GM21390 (cell line): Measurements from ENCODE around the gene WEE1.
"Not testable (repeated sequence)": the region's sequence is repeated elsewhere in the genome, so short reads cannot be mapped to it uniquely, and the experiment has no call there.

Source experiments
- ATAC-seq: cut with Tn5 transposase; IDR thresholded peaks from one replicate; pipeline ENCODE4 v1.9.1; 2021; ENCODE audit not compliant: unreplicated experiment

Gene WEE1

GRCh38 chr11:9573052-9573774 lies at the start of gene WEE1:
Gene WEE1 (plus strand): TSS chr11:9573670. CDS start chr11:9573934, 264 bp downstream.
- ATAC-seq: peak; percentile 79

DNA sequence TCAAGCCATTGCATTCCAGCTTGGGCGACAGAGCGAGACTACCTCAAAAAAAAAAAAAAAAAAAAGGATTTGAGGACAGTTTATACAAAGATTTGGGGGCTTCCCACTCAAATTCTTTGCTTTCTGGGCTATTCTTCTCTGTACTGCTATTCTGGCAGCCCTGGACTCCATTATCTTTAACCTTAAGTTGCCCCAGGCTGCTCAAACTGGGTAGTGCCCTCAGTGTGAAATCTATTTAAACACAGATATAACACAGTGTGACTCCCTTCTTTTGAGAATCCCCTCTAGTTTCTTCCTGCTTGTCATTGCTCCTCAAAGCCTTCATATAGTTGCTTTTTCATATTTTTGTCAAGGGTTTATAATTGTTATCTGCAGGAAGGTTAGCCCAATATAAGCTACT lies 49.5 kb upstream of the WEE1 start:
- no peak for ATAC-seq

DNA sequence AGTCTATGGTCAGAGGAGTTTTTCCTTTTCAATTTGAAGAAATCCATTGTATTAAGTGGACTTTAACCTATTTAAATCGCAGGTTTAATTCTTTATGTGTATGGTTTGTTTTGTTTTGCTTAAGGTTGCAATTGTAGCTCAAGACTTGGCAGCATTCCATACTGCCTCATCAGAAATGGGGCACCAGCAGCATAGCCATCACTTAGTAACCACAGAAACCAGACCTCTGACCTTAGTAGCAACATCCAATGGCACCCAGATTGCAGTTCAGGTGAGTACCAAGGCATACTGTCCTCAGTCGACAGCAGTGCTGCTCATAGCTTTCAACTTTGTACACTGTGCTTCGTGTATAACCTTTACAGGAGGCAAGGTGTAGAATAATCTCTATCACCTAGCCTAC lies 48.4 kb upstream of the WEE1 start:
- ATAC-seq: no peak

GRCh38 chr11:9527481-9528135 lies 45.9 kb upstream of the WEE1 start:
- ATAC-seq: no peak

- ATAC-seq: no peak
Observed at GRCh38 chr11:9528136-9528501, 45.4 kb upstream of the WEE1 start.

DNA sequence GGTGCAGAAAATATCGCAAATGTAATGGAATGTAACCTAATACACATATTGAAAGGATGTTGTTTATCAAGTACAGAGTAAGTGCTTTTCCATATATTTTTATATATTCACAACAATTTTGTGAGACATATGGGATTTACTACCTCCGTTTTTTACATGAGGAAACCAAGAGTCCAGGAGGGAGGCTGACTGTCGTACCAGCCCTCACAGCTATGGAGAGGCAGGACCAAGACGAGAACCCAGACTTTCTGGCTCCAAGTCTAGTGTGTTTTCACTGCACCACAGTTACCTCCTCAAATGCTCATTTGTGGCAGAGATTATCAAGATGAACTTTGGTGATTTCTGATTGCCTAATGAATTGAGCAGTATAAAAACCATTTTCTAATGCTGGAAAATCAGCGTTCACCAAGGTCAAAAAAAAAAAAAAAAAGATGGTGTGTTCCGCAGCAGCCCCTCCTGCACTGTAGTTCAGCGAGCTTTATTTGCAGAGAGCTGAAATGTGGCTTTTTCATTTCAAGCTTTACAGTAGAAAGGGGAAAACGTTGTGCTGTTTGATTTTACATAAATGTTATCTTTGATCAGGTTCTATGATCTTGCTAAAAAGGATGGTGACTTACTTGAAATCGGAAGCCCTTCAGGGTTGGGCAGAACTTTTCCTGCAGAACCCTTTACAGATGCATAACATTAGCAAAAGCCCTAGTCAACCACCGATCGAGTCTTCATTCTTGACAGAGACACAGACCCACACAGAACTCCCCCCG lies 44.7 kb upstream of the WEE1 start:
- no peak for ATAC-seq

GRCh38 chr11:9529334-9529650 lies 44.2 kb upstream of the WEE1 start:
- no peak for ATAC-seq

DNA sequence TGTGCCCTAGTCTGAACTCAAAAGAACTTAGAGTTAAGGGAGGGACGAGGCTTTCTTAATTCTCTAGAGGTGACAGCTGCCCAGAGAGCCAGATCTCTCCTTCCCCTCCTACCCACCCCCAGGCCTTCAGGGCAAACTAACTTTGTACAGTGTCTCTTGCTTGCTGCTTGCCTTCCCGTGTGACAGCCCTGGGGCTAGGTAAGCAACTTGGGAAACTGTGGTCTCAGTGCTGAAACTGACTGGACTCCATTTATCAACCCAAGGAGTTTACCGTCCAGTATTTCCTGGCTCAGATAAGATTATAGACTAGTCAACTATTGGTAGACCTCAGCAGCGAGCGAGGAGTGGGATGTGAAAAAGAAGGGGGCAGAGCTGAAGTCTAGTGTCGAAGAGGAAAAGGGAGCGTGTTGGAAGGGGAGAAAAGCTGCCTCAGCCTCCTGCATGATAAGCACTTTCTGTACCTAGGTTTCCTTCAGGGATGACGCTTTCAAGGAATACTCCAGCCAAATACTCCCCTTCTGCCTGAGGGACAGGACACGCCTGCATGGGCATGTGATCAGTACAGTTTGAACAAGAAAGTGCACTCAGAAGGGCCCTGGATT lies 43.3 kb upstream of the WEE1 start:
- ATAC-seq: no peak

- no peak for ATAC-seq
Observed at GRCh38 chr11:9530901-9531625, 42.4 kb upstream of the WEE1 start.

DNA sequence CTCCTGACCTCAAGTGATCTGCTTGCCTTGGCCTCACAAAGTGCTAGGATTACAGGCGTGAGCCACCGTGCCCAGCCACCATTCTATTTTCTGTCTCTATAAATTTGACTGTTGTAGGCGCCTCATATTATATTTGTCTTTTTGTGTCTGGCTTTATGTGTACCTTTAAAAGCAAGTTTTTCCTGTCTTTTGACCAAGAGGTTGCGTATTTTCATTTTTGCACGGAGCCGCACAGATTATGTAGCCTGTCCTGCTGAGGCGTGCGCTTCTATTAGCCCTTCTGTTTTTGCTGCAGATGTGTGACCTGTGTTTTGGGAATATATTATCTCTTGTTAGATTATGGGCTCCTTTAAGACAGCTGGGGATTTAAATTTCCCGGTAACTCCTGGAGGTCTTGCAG lies 40.4 kb upstream of the WEE1 start:
- no peak for ATAC-seq

GRCh38 chr11:9533736-9534473 lies 39.6 kb upstream of the WEE1 start:
- ATAC-seq: no peak

DNA sequence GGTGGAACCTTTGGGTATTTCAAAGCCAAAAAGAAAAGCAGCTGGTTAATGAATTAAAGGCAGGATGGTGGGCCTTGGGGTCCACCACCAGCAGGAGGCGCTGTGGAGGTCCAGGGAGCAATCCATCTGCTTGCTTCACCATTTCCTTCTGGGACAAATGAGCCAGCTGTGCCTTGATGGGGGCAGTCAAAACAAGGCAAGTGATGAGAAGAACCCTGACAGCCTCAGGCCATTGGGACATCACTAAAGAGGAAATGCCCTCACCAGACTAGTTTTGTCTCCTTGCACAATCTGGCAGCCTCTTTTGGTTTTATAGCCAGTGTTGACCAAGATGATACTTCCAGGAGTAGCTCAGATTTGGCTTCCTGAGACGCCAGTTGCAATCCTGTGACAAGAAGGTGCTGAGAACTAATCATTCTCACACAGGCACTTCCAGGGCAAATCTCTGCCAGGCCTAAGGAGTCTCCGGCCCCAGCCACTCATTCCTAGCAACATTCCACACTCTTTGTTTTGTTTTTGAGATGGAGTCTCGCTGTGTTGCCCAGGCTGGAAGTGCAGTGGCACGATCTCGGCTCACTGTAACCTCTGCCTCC lies 38.2 kb upstream of the WEE1 start:
- ATAC-seq: no peak

GRCh38 chr11:9538548-9538947 lies 34.9 kb upstream of the WEE1 start:
- no peak for ATAC-seq

GRCh38 chr11:9549216-9549615 lies 24.3 kb upstream of the WEE1 start:
- ATAC-seq: not testable (repeated sequence)

DNA sequence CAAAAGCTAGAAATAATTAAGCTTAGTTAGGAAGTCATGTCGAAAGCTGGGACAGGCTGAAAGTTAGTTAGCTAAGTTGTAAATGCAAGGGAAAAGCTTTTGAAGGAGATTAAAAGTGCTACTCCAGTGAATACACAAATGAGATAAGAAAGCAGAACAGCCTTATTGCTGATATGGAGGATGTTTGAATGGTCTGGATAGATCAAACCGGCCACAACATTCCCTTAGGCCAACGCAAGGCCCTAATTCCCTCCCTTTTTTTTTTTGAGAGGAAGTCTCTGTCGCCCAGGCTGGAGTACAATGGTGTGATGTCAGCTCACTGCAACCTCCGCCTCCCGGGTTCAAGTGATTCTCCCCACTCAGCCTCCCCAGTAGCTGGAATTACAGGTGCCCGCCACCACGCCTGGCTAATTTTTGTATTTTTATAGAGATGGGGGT lies 23.3 kb upstream of the WEE1 start:
- no peak for ATAC-seq

DNA sequence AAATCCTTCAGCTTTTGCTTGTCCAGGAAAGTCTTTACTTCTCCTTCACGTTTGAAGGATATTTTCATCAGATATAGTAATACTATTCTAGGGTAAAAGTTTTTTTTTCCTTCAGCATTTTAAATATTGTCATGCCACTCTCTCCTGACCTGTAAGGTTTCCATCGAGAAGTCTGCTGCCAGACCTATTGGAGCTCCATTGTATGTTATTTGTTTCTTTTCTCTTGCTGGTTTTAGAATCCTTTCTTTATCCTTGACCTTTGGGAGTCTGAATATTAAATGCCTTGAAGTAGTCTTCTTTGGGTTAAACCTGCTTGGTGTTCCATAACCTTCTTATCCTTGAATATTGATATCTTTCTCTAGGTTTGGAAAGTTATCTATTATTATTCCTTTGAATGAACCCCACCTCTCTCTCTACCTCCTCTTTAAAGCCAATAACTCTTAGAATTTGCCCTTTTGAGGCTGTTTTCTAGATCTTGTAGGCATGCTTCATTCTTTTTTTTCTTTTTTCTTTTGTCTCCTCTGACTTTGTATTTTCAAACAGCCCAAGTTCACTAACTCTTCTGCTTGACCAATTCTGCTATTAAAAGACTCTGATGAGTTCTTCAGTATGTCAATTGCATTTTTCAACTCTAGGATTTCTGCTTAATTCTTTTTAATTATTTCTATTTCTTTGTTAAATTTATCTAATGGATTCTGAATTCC lies 12.0 kb upstream of the WEE1 start:
- no peak for ATAC-seq

- ATAC-seq: no peak
Observed at GRCh38 chr11:9562716-9563115, 10.8 kb upstream of the WEE1 start.

DNA sequence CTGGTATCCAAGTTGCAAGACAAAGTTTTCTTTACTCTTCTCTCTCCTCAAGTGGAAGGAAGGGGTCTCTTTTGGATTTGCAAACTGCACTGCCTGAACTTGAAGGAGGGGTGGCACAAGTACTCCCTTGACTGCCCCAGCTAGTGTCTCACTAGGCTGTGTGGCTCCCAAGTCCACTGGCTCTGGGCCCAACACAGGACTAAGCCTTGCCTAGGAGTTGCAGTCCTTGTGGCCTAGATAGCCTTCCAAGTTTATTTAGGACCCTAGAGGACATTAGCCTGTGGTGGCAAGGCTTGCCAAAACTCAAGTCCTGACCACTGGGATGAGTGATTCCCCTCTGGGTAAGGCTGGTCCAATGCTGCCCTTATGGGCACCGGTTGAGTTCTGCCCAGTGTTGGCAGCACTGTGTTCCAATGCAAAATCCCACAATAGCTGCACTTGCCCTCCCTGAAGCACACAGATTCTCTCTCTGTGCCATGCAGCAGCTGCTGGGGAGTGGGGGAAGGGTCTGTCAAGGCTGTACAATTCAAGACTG lies 10.2 kb upstream of the WEE1 start:
- no peak for ATAC-seq
